ENCODE data around the gene FADS1.

The FADS1 gene

GRCh38 chr11:61778920-61779650, 37.7 kb downstream of the FADS1 start:
- H3K4me3 ChIP-seq (ENCODE audit: low read depth, low read length) = no peak overlapping the region
- no peak for TF ChIP-seq CTCF (IDR thresholded peaks at IDR 0.05; ENCODE audit: low read depth, low read length)

- H3K4me3 ChIP-seq (ENCODE audit: low read depth, low read length) = no peak overlapping the region
- TF ChIP-seq CTCF (IDR thresholded peaks at IDR 0.05; ENCODE audit: low read depth, low read length) = no peak
Observed at GRCh38 chr11:61778357-61778886, 38.4 kb downstream of the FADS1 start.

GRCh38 chr11:61777234-61778090, 39.3 kb downstream of the FADS1 start:
- no peak for TF ChIP-seq CTCF (IDR thresholded peaks at IDR 0.05; ENCODE audit: low read depth, low read length)
- H3K4me3 ChIP-seq (ENCODE audit: low read depth, low read length) = no peak overlapping the region

GRCh38 chr11:61776561-61777075, 40.2 kb downstream of the FADS1 start:
- peak; percentile 86 for TF ChIP-seq CTCF (IDR thresholded peaks at IDR 0.05; ENCODE audit: low read depth, low read length)
- no peak overlapping the region for H3K4me3 ChIP-seq (ENCODE audit: low read depth, low read length)

GRCh38 chr11:61775606-61776554, 40.9 kb downstream of the FADS1 start:
- no peak overlapping the region for H3K4me3 ChIP-seq (ENCODE audit: low read depth, low read length)
- no peak for TF ChIP-seq CTCF (IDR thresholded peaks at IDR 0.05; ENCODE audit: low read depth, low read length)

GRCh38 chr11:61775106-61775505, 41.7 kb downstream of the FADS1 start:
- no peak for TF ChIP-seq CTCF (IDR thresholded peaks at IDR 0.05; ENCODE audit: low read depth, low read length)
- H3K4me3 ChIP-seq (ENCODE audit: low read depth, low read length) = no peak overlapping the region

Data from WI38 (cell line).